Astrocyte of the cerebellum (primary cell): Measurements from ENCODE around the gene FYB2.

Source experiments
- DNase-seq: peaks from one replicate; pipeline ENCODE4 v3.0.0-alpha.2; 2011; ENCODE audit warnings: low read depth
- H3K4me3 ChIP-seq: 2 replicates; pipeline ENCODE4 v1.5.1; 2011; ENCODE audit warnings: mild to moderate bottlenecking, low read depth, low read length, moderate library complexity
- CTCF ChIP-seq: IDR thresholded peaks from 2 replicates; pipeline ENCODE4 v1.5.1; 2012; ENCODE audit warnings: low read length, low read depth, moderate library complexity, mild to moderate bottlenecking; ENCODE audit errors: missing control alignments
- in situ Hi-C: cut with HindIII; loops from 2 replicates; pipeline ENCODE4 v1.10.0; 2017; ENCODE audit warnings: low sequenced_read_pairs

FYB2 gene

GRCh38 chr1:56808410-56808809, 10.8 kb downstream of the FYB2 start:
- no peak overlapping the region for H3K4me3 ChIP-seq
- in situ Hi-C loops: no loop called here
- no peak for DNase-seq
- TF ChIP-seq CTCF: no peak

- in situ Hi-C loops: no loop called here
- no peak for TF ChIP-seq CTCF
- DNase-seq: no peak
- no peak overlapping the region for H3K4me3 ChIP-seq
Measured at GRCh38 chr1:56806804-56807203, 12.4 kb downstream of the FYB2 start.

- no peak for DNase-seq
- in situ Hi-C loops: no loop called here
- TF ChIP-seq CTCF: peak; percentile 54
- H3K4me3 ChIP-seq: no peak overlapping the region
Measured at GRCh38 chr1:56803561-56804156, 15.5 kb downstream of the FYB2 start.

GRCh38 chr1:56799605-56800400, 19.4 kb downstream of the FYB2 start:
- DNase-seq: no peak
- no peak for TF ChIP-seq CTCF
- in situ Hi-C loops: loop anchor here (5.0 kb wide), 1 partner anchor 83 kb away; no protein-coding TSS in a partner anchor
- H3K4me3 ChIP-seq: no peak overlapping the region

- in situ Hi-C loops: loop anchor here (5.0 kb wide), 1 partner anchor 81 kb away; no protein-coding TSS in a partner anchor
- no peak for TF ChIP-seq CTCF
- no peak for DNase-seq
- H3K4me3 ChIP-seq: no peak overlapping the region
Measured at GRCh38 chr1:56798053-56798471, 21.1 kb downstream of the FYB2 start.

GRCh38 chr1:56797065-56797685, 22.0 kb downstream of the FYB2 start:
- in situ Hi-C loops: loop anchor here (5.0 kb wide), 1 partner anchor 80 kb away; no protein-coding TSS in a partner anchor
- no peak for DNase-seq
- TF ChIP-seq CTCF: no peak

More at GRCh38 chr1:56797065-56797685, 22.0 kb downstream of the FYB2 start:
- H3K4me3 ChIP-seq: no peak overlapping the region
